ENCODE data around the gene TMEM273. TPM values are rescaled to one million over a fixed set of nuclear protein-coding genes. Genes with fewer than 3 reads are reported as not detected.

The TMEM273 gene
- polyA plus RNA-seq, 1 donor (not counting 4 experiments of a cell fraction or from before 2014, with no cell fraction given): not detected

GRCh38 chr10:49194212-49194920 is 6.2 kb upstream of the TMEM273 start:
- Histone ChIP-seq H3K4me3 (ENCODE audit: control insufficient read depth in 2 of 3, extremely low read depth in 1 of 3, insufficient read depth in 2 of 3, low read depth in 1 of 3, low read length in 3 of 3) (no peak overlapping the region), H3K4me1 (ENCODE audit: control insufficient read depth, extremely low read depth, insufficient read depth, low read length) (no peaks in the 10 kb centered on the region), H3K27ac (ENCODE audit: control insufficient read depth, insufficient read depth, low read length) (no peak overlapping the region), H3K4me2 (ENCODE audit: control insufficient read depth, extremely low read depth, insufficient read depth, low read depth, low read length) (no peak overlapping the region), H3K27me3 (ENCODE audit: control insufficient read depth, extremely low read depth, insufficient read depth, low read length) (peaks cover 9% of the 10 kb centered on the region), H2AFZ (ENCODE audit: control insufficient read depth, low read length) (no peak overlapping the region), H3K79me2 (ENCODE audit: control insufficient read depth, insufficient read depth, low read length) (no peaks in the 10 kb centered on the region), H4K20me1 (ENCODE audit: control insufficient read depth, extremely low read depth, insufficient read depth, low read length) (no peaks in the 10 kb centered on the region), H3K36me3 (ENCODE audit: control insufficient read depth in 2 of 2, extremely low read depth in 1 of 2, insufficient read depth in 2 of 2, low read length in 2 of 2) (no peaks in the 10 kb centered on the region), H3K9me3 (ENCODE audit: control insufficient read depth, low read depth, low read length) (no peaks in the 10 kb centered on the region), H3K9me1 (ENCODE audit: control insufficient read depth, extremely low read depth, insufficient read depth, low read length) (no peaks in the 10 kb centered on the region), H3K9ac (ENCODE audit: control insufficient read depth, extremely low read depth, insufficient read depth, low read length) (no peak overlapping the region)
- no peak for TF ChIP-seq EZH2 (IDR thresholded peaks at IDR 0.05; ENCODE audit: low read length)
- TF ChIP-seq, protein P1, sequence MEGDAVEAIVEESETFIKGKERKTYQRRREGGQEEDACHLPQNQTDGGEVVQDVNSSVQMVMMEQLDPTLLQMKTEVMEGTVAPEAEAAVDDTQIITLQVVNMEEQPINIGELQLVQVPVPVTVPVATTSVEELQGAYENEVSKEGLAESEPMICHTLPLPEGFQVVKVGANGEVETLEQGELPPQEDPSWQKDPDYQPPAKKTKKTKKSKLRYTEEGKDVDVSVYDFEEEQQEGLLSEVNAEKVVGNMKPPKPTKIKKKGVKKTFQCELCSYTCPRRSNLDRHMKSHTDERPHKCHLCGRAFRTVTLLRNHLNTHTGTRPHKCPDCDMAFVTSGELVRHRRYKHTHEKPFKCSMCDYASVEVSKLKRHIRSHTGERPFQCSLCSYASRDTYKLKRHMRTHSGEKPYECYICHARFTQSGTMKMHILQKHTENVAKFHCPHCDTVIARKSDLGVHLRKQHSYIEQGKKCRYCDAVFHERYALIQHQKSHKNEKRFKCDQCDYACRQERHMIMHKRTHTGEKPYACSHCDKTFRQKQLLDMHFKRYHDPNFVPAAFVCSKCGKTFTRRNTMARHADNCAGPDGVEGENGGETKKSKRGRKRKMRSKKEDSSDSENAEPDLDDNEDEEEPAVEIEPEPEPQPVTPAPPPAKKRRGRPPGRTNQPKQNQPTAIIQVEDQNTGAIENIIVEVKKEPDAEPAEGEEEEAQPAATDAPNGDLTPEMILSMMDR (optimal IDR thresholded peaks at IDR 0.05 in 1 of 3, IDR thresholded peaks at IDR 0.05 in 1 of 3, conservative IDR thresholded peaks at IDR 0.05 in 1 of 3; ENCODE audit: extremely low read depth in 1 of 3, insufficient read depth in 2 of 3, low read length in 3 of 3): no peak
- dilution Hi-C loops (cut with MboI; ENCODE audit: extremely low pct_ligation_motif_present, low sequenced_read_pairs): no loop called here
- DNase-seq (ENCODE audit: low read depth, low spot score) (no peak), FAIRE-seq (no peak)

GRCh38 chr10:49191349-49191748 is 3.2 kb upstream of the TMEM273 start:
- Histone ChIP-seq H3K27me3 (ENCODE audit: control insufficient read depth, extremely low read depth, insufficient read depth, low read length) (peaks cover 10% of the 10 kb centered on the region), H3K4me1 (ENCODE audit: control insufficient read depth, extremely low read depth, insufficient read depth, low read length) (no peaks in the 10 kb centered on the region), H3K36me3 (ENCODE audit: control insufficient read depth in 2 of 2, extremely low read depth in 1 of 2, insufficient read depth in 2 of 2, low read length in 2 of 2) (no peaks in the 10 kb centered on the region), H2AFZ (ENCODE audit: control insufficient read depth, low read length) (no peak overlapping the region), H4K20me1 (ENCODE audit: control insufficient read depth, extremely low read depth, insufficient read depth, low read length) (no peaks in the 10 kb centered on the region), H3K4me3 (ENCODE audit: control insufficient read depth in 2 of 3, extremely low read depth in 1 of 3, insufficient read depth in 2 of 3, low read depth in 1 of 3, low read length in 3 of 3) (no peak overlapping the region), H3K79me2 (ENCODE audit: control insufficient read depth, insufficient read depth, low read length) (no peaks in the 10 kb centered on the region), H3K9ac (ENCODE audit: control insufficient read depth, extremely low read depth, insufficient read depth, low read length) (no peak overlapping the region), H3K4me2 (ENCODE audit: control insufficient read depth, extremely low read depth, insufficient read depth, low read depth, low read length) (no peak overlapping the region), H3K27ac (ENCODE audit: control insufficient read depth, insufficient read depth, low read length) (no peak overlapping the region), H3K9me3 (ENCODE audit: control insufficient read depth, low read depth, low read length) (no peaks in the 10 kb centered on the region), H3K9me1 (ENCODE audit: control insufficient read depth, extremely low read depth, insufficient read depth, low read length) (no peaks in the 10 kb centered on the region)
- DNase-seq (ENCODE audit: low read depth, low spot score) (no peak), FAIRE-seq (no peak)
- dilution Hi-C loops (cut with MboI; ENCODE audit: extremely low pct_ligation_motif_present, low sequenced_read_pairs): no loop called here
- TF ChIP-seq, protein P1 (optimal IDR thresholded peaks at IDR 0.05 in 1 of 3, IDR thresholded peaks at IDR 0.05 in 1 of 3, conservative IDR thresholded peaks at IDR 0.05 in 1 of 3; ENCODE audit: extremely low read depth in 1 of 3, insufficient read depth in 2 of 3, low read length in 3 of 3): no peak
- TF ChIP-seq EZH2 (IDR thresholded peaks at IDR 0.05; ENCODE audit: low read length): no peak

Measured in keratinocyte (primary cell).